ENCODE results near the gene EFCAB14.
A peak's percentile ranks its signal among the peaks of the same experiment; 100 is the strongest.
"Not testable (repeated sequence)": the region's sequence is repeated elsewhere in the genome, so short reads cannot be mapped to it uniquely, and the experiment has no call there.

EFCAB14 gene

DNA sequence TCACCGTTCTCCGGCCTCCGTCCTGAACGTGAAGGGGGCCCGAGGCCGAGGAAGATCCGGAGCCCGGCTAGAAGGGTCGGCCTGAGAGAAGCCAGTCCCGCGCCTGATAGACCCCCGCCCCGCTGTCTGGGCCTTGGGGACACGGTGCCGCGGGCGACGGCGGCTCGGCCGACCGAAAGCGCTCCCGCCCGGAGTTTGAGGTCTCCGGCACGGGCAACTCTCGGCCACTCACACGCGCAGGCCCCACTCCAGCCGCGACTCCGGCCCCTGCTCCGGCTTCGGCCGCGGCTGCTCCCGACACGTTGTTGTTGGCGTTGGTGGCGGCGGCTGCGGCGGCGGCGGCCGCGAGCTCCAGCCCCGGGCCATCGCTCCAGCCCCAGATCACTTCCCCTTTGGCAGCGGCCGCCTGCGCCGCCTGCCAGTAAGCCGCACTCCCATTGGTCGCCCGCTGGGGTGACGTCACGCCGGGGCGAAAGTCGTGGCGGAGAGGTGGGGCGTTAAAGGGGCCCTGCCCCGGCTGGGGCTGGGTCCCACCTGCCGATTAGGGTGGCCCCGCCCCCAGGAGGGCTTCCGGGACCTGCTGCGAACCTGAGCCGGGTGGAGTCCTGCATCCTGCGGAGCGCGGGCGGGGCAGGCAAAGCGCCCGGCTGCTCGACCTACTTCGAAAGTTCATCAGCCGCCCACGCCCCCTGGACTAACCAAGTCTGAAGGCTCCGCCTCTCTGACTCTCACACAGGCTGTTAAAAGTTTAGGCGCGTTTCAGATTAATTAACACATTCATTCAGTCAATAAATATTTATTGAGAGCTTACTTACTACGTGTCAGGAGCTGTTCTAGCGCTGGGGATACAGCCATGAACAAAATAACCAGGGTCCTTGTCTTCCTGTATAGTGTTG is at the start of gene EFCAB14:
TSS of gene EFCAB14 (minus strand) at position 388 of the 896 bp plus-strand sequence. CDS start 1,027 bp downstream, outside the sequence.
- DNase-seq = peak; percentile 67 to 74

DNA sequence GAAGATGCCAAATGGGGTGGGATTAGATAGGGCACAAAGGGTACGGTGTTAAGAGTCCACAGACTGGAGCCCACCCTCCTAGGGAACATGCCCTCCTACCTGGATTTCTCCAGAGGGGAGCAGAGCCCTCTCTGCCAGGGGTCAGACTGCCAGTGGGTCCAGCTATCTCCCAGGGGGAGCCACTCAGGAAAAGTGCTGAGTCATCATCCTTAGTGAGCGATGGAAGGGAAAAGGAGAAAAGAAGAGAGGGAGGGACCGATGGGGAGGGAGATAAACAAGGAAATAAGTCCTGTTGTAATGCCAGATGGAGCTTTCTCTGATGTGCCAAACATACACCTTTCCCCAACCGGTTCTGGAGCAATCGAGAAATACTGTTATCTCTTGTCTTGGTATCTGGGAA is 49.5 kb upstream of the EFCAB14 start:
- DNase-seq = no peak

DNA sequence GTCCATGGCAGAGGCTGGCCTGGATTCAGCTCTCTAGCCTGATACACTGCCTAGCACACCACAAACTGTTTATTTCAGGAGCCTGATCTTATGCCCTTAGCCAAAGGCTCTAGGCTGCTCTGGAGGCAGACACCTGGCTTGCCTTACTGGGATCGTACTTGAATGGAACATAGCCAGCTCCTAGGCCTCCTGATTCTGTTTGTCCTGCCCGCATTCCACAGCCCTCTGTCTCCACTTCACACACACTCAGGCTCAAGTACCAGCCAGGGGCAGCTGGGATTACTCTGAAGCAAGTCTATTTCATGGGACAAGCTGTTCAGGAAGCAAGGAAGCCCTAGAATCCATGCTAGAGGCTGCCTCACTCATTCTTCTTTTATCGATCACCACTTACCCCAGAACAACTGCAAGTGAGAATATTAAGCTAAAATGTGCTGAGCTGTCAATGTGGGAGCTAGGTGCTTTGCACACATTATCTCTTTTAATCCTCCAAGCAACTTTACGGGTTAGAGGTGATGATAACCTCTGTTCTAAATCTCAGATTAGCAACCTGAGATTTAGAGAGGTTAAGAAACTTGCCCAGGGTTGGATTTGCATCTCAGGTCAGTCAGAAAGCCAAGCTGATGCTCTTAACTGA is 48.9 kb upstream of the EFCAB14 start:
- DNase-seq = no peak

- no peak for DNase-seq
Observed at GRCh38 chr1:46764402-46764801, 45.5 kb upstream of the EFCAB14 start.

GRCh38 chr1:46761740-46762139 is 42.8 kb upstream of the EFCAB14 start:
- no peak for DNase-seq

DNA sequence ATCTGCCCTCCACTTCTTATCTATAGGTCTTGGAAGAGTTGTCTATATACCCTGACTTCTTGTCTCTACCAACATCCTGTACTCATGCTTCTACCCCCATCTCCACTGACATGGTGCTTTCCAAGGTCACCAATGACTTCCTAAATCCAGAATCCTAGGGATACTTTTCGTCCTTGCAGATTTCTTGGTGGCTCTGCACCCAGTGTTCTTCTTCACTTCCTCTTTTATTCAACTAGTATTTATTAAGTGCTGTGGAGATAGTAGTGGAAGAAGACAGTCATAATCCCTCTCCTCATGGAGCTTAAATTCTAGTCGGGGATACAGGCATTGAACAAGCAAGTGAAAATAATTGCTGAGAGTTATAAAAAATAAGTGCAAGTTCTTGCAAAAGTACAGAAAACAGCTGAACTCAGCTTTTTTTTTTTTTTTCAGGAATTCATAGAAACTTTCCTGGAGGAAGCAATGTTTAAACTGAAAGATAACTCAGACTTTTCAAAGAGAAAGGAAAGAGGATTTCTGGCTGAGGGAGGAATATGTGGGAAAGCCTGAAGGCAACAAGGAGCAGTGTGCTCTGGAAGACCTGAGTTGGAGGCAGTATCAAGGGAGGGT is 41.7 kb upstream of the EFCAB14 start:
- DNase-seq = no peak

DNA sequence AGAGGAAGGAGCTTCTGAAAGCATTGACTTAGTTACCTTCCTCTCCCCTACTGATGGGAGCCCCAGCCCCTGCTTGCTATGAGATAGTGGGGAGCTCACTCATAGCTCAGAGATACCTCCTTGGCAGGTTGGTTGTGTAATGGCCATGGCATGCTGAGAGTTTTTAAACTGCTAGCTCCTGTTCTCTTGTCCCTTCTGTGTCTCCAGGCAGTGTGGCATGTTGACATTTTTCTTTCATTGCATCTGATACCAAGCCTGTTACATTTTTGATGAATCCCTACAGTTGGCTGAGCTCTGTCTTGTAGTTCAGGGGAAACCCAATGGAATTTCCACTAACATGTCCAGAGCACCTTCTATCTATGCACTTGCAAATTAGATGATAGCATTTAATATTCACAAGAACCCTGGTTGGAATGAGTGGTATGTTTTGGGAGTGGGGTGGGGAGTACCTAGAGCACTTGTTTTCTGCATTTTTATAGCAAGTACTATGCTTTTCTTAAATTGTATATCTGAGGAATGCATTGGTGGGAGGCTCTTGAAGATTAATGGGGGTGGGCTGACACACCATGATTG is 39.1 kb upstream of the EFCAB14 start:
- DNase-seq = no peak

DNA sequence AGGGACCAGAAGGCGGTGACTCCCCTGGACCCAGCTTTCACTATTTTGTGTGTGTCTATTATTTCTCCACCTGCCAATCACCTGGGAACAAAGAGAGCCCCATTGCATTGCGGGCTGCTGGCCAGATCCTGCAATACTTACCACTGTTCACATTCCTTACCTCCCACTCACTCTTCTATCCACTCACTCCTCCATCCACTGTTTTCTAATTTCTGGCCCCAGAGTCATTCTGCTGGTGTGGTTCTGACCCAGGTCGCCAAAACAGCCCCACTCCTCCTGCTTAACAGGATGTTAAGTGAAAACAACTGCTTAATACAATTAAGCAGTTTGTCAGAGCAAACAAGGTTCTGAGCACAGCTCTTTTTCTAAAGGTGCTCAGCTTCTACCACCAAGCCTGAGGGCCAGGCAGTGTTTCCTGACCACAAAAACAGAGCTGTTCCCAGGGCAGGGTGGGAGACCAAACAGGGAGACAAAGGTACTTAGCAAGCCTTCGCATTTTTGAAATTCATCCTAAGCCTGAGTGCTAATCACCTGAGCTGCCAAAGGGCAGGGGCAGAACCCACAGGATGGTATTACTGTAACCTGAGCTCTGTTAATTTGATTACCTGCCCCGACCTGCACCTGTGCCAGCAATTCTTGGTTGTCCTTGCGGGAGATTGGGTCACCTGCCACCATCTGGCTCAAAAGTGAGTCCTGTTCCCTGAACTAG is 38.5 kb upstream of the EFCAB14 start:
- no peak for DNase-seq

- no peak for DNase-seq
Observed at GRCh38 chr1:46755121-46755520, 36.2 kb upstream of the EFCAB14 start.

- not testable (repeated sequence) for DNase-seq
Observed at GRCh38 chr1:46754707-46755106, 35.8 kb upstream of the EFCAB14 start.

- DNase-seq = no peak
Observed at GRCh38 chr1:46753985-46754384, 35.1 kb upstream of the EFCAB14 start.

DNA sequence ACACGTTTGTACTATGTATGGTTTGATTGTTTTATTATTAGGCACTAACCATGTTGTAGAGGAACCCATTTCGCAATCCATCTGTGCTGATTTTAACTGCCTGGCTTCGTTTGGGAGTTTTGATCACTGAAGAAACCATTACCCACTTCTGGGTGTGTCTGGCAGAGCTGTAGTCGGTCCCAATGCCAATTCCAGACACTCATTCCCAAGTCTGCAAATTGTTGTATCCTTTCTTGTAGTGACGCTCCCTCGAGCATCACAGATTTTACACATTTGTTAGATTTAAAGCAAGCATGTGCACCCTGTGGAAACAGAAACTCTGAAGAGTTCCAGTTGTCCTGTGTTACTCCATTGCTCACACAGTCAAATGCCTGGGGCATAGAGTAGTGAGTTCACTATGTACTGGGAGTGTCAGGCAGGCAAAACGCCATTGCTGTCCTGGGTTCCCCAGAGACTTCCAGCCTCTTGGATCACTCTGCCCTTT is 31.0 kb upstream of the EFCAB14 start:
- DNase-seq = no peak

DNA sequence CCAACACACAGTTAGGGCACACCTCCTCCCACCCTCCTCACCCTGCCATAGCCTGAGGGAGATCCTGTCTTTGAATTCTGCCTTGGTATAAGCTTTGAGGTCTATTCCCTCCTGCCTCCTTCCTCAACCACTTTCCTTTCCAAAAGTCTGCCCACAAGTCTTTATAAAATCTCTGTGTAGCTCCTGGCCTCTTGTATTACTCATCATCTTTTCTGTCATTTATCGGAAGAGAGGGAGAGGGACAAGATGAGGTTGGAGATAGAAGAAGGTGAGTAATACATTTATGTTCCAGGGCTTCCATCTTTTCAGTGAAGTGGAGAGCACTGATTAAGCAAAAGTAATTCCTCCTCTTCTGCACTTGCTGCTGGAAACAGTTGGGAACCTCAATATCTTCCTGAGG is 30.5 kb upstream of the EFCAB14 start:
- DNase-seq = no peak

DNA sequence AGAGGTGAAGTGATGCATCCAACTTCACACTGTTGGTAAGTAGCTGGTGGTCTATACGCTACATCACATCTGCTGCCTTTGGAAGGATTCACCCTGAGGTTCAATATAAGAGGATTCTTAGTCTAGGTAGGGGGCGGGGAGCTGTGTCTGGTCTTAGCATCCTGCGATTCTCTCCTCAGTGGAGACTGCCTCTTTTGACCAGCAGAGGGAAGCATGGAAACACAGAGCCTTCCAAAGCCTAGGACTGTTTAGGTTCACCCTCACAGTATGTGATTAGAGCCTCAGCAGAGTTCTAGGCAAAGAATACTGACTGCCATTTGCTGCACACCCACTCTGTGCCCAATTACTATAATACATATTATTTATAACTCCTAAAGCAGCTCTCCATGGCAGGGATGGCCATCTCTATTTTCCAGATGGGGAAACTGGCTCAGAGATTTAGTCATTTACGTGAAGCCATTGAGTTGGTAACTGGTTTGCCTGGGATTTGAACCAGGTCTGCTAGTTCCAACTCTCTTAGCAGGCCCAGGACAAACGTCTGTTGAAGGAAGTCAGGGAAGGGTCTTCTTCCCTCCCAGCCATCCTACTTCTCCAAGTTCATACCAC is 28.9 kb upstream of the EFCAB14 start:
- peak in 1 of 2 experiments; percentile 44 for DNase-seq

GRCh38 chr1:46742069-46742468 is 23.2 kb upstream of the EFCAB14 start:
- DNase-seq = no peak

- peak in 1 of 2 experiments; percentile 8 for DNase-seq
Observed at GRCh38 chr1:46735708-46736324, 16.9 kb upstream of the EFCAB14 start.

GRCh38 chr1:46728327-46728873 is 9.5 kb upstream of the EFCAB14 start:
- DNase-seq = not testable (repeated sequence)

DNA sequence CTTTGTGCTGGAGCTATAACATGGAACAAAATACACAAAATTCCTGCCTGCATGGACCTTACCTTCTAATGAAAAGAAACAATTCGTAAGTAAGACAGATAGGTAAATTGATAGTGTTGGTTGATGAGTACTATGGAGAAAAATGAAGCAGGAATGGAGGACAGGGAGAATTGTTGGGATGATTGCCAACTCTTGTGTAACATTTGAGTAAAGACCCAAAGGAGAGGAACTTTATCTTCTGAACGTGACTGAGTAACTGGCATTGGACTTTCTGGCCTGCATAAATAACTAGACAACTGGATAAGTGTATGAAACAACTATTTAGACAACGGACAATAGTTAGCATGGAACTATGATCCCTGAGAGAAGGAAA is 6.8 kb upstream of the EFCAB14 start:
- no peak for DNase-seq

DNA sequence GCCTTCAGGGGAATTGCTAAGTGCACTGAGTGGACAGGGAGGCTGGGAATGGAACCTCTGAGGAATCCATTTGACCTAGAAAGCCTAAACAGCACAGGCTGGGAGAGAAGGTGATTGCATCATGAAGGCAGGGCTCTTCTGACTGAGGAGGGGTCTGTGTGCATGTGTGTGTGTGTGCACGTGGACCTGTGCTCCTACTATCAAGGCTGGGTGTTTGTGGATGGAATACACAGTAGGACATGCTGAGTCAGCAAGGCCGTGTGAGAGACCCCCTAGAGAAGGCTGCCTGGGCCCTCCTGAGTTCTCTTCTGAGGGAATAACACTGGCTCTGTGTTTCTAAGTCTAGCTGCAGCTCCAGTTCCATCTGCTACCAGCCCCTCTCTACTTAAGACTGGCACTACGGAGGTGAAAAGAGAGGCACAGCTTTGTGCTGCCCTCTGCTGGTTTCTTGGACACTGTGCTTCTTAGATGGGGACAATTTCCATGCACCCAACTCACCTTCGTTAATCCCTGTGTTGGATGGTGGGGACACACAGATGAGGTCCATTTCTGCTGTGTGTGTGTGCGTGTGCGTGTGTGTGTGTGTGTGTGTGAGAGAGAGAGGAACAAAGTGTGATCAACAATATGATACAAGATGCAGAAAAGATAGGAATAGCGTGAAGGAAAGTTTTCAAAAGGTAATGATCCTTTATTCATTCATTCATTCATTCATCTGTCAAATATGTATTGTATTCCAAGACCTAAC is 6.2 kb upstream of the EFCAB14 start:
- peak in 1 of 2 experiments; percentile 69 for DNase-seq

- DNase-seq = no peak
Observed at GRCh38 chr1:46723901-46724300, 5.0 kb upstream of the EFCAB14 start.
